Astrocyte (in vitro differentiated cells and primary cell): Measurements from ENCODE around the gene SLC44A5.

Experiments used
- CTCF ChIP-seq: IDR thresholded peaks from 2 replicates; pipeline ENCODE4 v1.5.1; 2011; ENCODE audit warnings: low read depth, mild to moderate bottlenecking, inconsistent platforms, low read length, moderate library complexity; ENCODE audit not compliant: insufficient read depth
- EZH2 ChIP-seq: IDR thresholded peaks from 2 replicates; pipeline ENCODE4 v1.6.1; 2012; ENCODE audit warnings: mild to moderate bottlenecking, low read length, inconsistent platforms; ENCODE audit not compliant: insufficient read depth

- no peak for TF ChIP-seq CTCF
- no peak for TF ChIP-seq EZH2
Measured at GRCh38 chr1:75589637-75590036, 21.3 kb downstream of the SLC44A5 start.
